Mesenchymal stem cell (in vitro differentiated cells and primary cell): ENCODE results near the gene GNPAT.
A peak's percentile ranks its signal among the peaks of the same experiment; 100 is the strongest.

Experiments used
- DNase-seq: peaks from one replicate; pipeline ENCODE4 v3.0.0-alpha.2; 2013
- H2AFZ ChIP-seq: one replicate; pipeline ENCODE4 v1.6.1; 2013; ENCODE audit warnings: low read depth, mild to moderate bottlenecking, control low read depth, inconsistent platforms, low read length, moderate library complexity
- H2AK5ac ChIP-seq: 2 replicates; pipeline ENCODE4 v1.6.1; 2013; ENCODE audit warnings: low read length, moderate library complexity, mild to moderate bottlenecking, inconsistent platforms; ENCODE audit not compliant: severe bottlenecking
- H2BK120ac ChIP-seq: one replicate; pipeline ENCODE4 v1.6.1; 2013; ENCODE audit warnings: low read depth, mild to moderate bottlenecking, inconsistent platforms, low read length, moderate library complexity
- H2BK12ac ChIP-seq, 2 experiments: one replicate each; pipeline ENCODE4 v1.6.1; 2013; ENCODE audit warnings: inconsistent platforms in 2 of 2, low read length in 2 of 2, mild to moderate bottlenecking in 2 of 2, moderate library complexity in 2 of 2, control low read depth in 1 of 2
- H2BK15ac ChIP-seq: one replicate; pipeline ENCODE4 v1.6.1; 2013; ENCODE audit warnings: mild to moderate bottlenecking, low read depth, inconsistent platforms; ENCODE audit not compliant: poor library complexity, severe bottlenecking
- H2BK5ac ChIP-seq: 2 replicates; pipeline ENCODE4 v1.6.1; 2013; ENCODE audit warnings: low read depth, mild to moderate bottlenecking, low read length, control low read depth, inconsistent platforms; ENCODE audit not compliant: poor library complexity, severe bottlenecking
- H3K14ac ChIP-seq, 2 experiments: one replicate each; pipeline ENCODE4 v1.6.1; 2013; ENCODE audit warnings: inconsistent platforms in 2 of 2, low read length in 2 of 2, control low read depth in 1 of 2, mild to moderate bottlenecking in 1 of 2, moderate library complexity in 1 of 2
- H3K18ac ChIP-seq, 2 experiments: one replicate each; pipeline ENCODE4 v1.6.1; 2013; ENCODE audit warnings: inconsistent platforms in 2 of 2, low read length in 2 of 2, control low read depth in 1 of 2, low read depth in 1 of 2, mild to moderate bottlenecking in 1 of 2
- H3K23ac ChIP-seq, 2 experiments: one replicate each; pipeline ENCODE4 v1.6.1; 2013; ENCODE audit warnings: inconsistent platforms in 2 of 2, low read length in 2 of 2, mild to moderate bottlenecking in 2 of 2, moderate library complexity in 2 of 2, control low read depth in 1 of 2
- H3K27ac ChIP-seq: 2 replicates; pipeline ENCODE4 v1.5.1; 2013; ENCODE audit warnings: mild to moderate bottlenecking, moderate library complexity, low read length, control low read depth, inconsistent platforms; ENCODE audit not compliant: poor library complexity, severe bottlenecking
- H3K27me3 ChIP-seq, 2 experiments: 2 replicates each; pipeline versions ENCODE4 v1.6.1 to v1.7.0; 2013; ENCODE audit warnings: low read length in 2 of 2, mild to moderate bottlenecking in 2 of 2, moderate library complexity in 2 of 2, control low read depth in 1 of 2, inconsistent platforms in 1 of 2; ENCODE audit not compliant: control insufficient read depth in 1 of 2, insufficient read depth in 1 of 2
- H3K36me3 ChIP-seq, 2 experiments: 2 replicates each; pipeline versions ENCODE4 v1.6.1 to v1.7.0; 2013; ENCODE audit warnings: low read length in 2 of 2, control low read depth in 1 of 2, inconsistent platforms in 1 of 2, low read depth in 1 of 2, mild to moderate bottlenecking in 1 of 2; ENCODE audit not compliant: insufficient read depth in 2 of 2, control insufficient read depth in 1 of 2
- H3K4ac ChIP-seq, 2 experiments: one replicate each; pipeline ENCODE4 v1.6.1; 2013; ENCODE audit warnings: inconsistent platforms in 2 of 2, low read length in 2 of 2, mild to moderate bottlenecking in 2 of 2, moderate library complexity in 2 of 2, control low read depth in 1 of 2, low read depth in 1 of 2
- H3K4me1 ChIP-seq: 2 replicates; pipeline ENCODE4 v1.6.1; 2013; ENCODE audit warnings: low read depth, low read length, control low read depth; ENCODE audit not compliant: control insufficient read depth, insufficient read depth
- H3K4me2 ChIP-seq: 2 replicates; pipeline ENCODE4 v1.6.1; 2013; ENCODE audit warnings: low read length, mild to moderate bottlenecking, inconsistent platforms; ENCODE audit not compliant: poor library complexity, severe bottlenecking
- H3K4me3 ChIP-seq, 2 experiments: 2 replicates each; pipeline versions ENCODE4 v1.5.1 to v1.7.0; 2013; ENCODE audit warnings: low read length in 2 of 2, mild to moderate bottlenecking in 2 of 2, control low read depth in 1 of 2, low read depth in 1 of 2; ENCODE audit not compliant: insufficient read depth in 1 of 2
- H3K79me1 ChIP-seq: replicated peaks from 2 replicates; pipeline ENCODE4 v1.6.1; 2013; ENCODE audit warnings: mild to moderate bottlenecking, control low read depth, low read length, inconsistent platforms; ENCODE audit not compliant: poor library complexity, severe bottlenecking
- H3K9ac ChIP-seq: 2 replicates; pipeline ENCODE4 v1.7.0; 2013; ENCODE audit warnings: mild to moderate bottlenecking, low read length, moderate library complexity
- H3K9me3 ChIP-seq: 2 replicates; pipeline ENCODE4 v1.7.0; 2013; ENCODE audit warnings: mild to moderate bottlenecking, low read length; ENCODE audit not compliant: control insufficient read depth
- H4K8ac ChIP-seq: one replicate; pipeline ENCODE4 v1.6.1; 2013; ENCODE audit warnings: inconsistent platforms, mild to moderate bottlenecking, low read length, moderate library complexity
- H4K91ac ChIP-seq: one replicate; pipeline ENCODE4 v1.6.1; 2013; ENCODE audit warnings: mild to moderate bottlenecking, low read length, inconsistent platforms
- WGBS: methylation state at CpG from one replicate; pipeline ENCODE4 v1.1.7; 2013; ENCODE audit warnings: mixed read lengths; 5-methylcytosine and 5-hydroxymethylcytosine counted together

The GNPAT gene

GRCh38 chr1:231206856-231207255 is 34.2 kb upstream of the GNPAT start:
- no peak overlapping the region for H3K14ac ChIP-seq
- no peak overlapping the region for H3K4me3 ChIP-seq
- H2BK15ac ChIP-seq, result no peak overlapping the region
- 53% methylated on average over 5 of the region's 8 CpGs for WGBS
- H3K23ac ChIP-seq, result no peak overlapping the region
- H2BK120ac ChIP-seq, result no peak overlapping the region
- no peak overlapping the region for H3K27ac ChIP-seq
- H3K36me3 ChIP-seq, result peaks cover 0 to 3% of the 10 kb centered on the region in 2 experiments
- H2AFZ ChIP-seq, result no peak overlapping the region
- no peak overlapping the region for H3K4ac ChIP-seq
- H3K18ac ChIP-seq, result no peak overlapping the region
- H3K4me1 ChIP-seq, result peaks cover 9% of the 10 kb centered on the region
- H2BK5ac ChIP-seq, result no peak overlapping the region
- no peaks in the 10 kb centered on the region for H3K9me3 ChIP-seq
- H2AK5ac ChIP-seq, result no peak overlapping the region
- no peak overlapping the region for H4K91ac ChIP-seq
- no peak overlapping the region for H4K8ac ChIP-seq
- no peaks in the 10 kb centered on the region for H3K79me1 ChIP-seq
- no peak overlapping the region for H3K9ac ChIP-seq
- peaks cover 21 to 22% of the 10 kb centered on the region in 2 experiments for H3K27me3 ChIP-seq
- peak; percentile 12 for DNase-seq
- H3K4me2 ChIP-seq, result no peak overlapping the region
- H2BK12ac ChIP-seq, result no peak overlapping the region

DNA sequence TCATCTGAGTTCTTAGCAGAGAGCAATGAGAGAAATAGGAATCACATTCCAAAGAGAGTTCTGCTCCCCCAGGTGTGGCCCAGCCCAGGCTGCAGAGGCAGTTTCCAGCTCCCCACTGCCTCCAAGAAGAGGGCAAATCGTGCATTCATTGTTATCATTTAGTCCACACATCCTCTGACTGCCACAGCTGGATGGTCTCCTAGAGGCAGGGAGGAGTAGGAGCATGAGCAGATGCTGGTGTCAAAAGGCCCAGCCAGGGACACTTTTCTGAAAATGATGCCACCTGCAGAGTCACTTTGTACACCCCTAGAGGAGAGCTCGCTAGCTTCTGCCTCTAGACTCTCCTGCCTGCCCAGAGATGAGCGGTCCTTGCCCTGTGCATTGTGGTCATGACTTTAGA is 33.6 kb upstream of the GNPAT start:
- Histone ChIP-seq H3K18ac (no peak overlapping the region), H2BK120ac (no peak overlapping the region), H4K91ac (no peak overlapping the region), H3K4me1 (peaks cover 8% of the 10 kb centered on the region), H3K9ac (no peak overlapping the region), H3K36me3 (peaks cover 0 to 3% of the 10 kb centered on the region in 2 experiments), H2BK5ac (no peak overlapping the region), H3K23ac (no peak overlapping the region), H3K9me3 (no peaks in the 10 kb centered on the region), H2BK15ac (no peak overlapping the region), H3K4me2 (no peak overlapping the region), H3K4ac (no peak overlapping the region), H3K14ac (no peak overlapping the region), H2AK5ac (no peak overlapping the region), H2BK12ac (no peak overlapping the region), H3K4me3 (no peak overlapping the region), H3K27me3 (peaks cover 17 to 18% of the 10 kb centered on the region in 2 experiments), H3K79me1 (no peaks in the 10 kb centered on the region), H4K8ac (no peak overlapping the region), H2AFZ (no peak overlapping the region), H3K27ac (no peak overlapping the region)
- DNase-seq, result no peak
- 83% methylated on average over 1 of the region's 3 CpGs for WGBS

GRCh38 chr1:231208980-231209379 is 32.0 kb upstream of the GNPAT start:
- H3K23ac ChIP-seq, result no peak overlapping the region
- WGBS, result 83% methylated on average over 13 of the region's 14 CpGs
- no peak overlapping the region for H2BK15ac ChIP-seq
- H3K4me1 ChIP-seq, result peaks cover 6% of the 10 kb centered on the region
- H4K8ac ChIP-seq, result no peak overlapping the region
- H3K27ac ChIP-seq, result no peak overlapping the region
- no peak overlapping the region for H2BK5ac ChIP-seq
- H3K36me3 ChIP-seq, result peaks cover 0 to 3% of the 10 kb centered on the region in 2 experiments
- H3K4me2 ChIP-seq, result no peak overlapping the region
- no peak overlapping the region for H3K14ac ChIP-seq
- H3K79me1 ChIP-seq, result no peaks in the 10 kb centered on the region
- H2AK5ac ChIP-seq, result no peak overlapping the region
- DNase-seq, result no peak
- no peak overlapping the region for H3K18ac ChIP-seq
- H3K9me3 ChIP-seq, result no peaks in the 10 kb centered on the region
- no peak overlapping the region for H3K4ac ChIP-seq
- H3K4me3 ChIP-seq, result no peak overlapping the region
- no peak overlapping the region for H2AFZ ChIP-seq
- H3K9ac ChIP-seq, result no peak overlapping the region
- no peak overlapping the region for H4K91ac ChIP-seq
- no peak overlapping the region for H2BK12ac ChIP-seq
- H2BK120ac ChIP-seq, result no peak overlapping the region
- H3K27me3 ChIP-seq, result peaks cover 17 to 20% of the 10 kb centered on the region in 2 experiments

GRCh38 chr1:231209531-231209930 is 31.5 kb upstream of the GNPAT start:
- Histone ChIP-seq H2BK15ac (no peak overlapping the region), H3K36me3 (peaks cover 0 to 3% of the 10 kb centered on the region in 2 experiments)
- WGBS, result 75% methylated on average over 5 of the region's 5 CpGs

More at GRCh38 chr1:231209531-231209930, 31.5 kb upstream of the GNPAT start:
- Histone ChIP-seq H3K9ac (no peak overlapping the region), H2BK12ac (no peak overlapping the region), H3K27ac (no peak overlapping the region), H3K4me2 (no peak overlapping the region), H2BK5ac (no peak overlapping the region), H3K14ac (no peak overlapping the region), H3K23ac (no peak overlapping the region), H2BK120ac (no peak overlapping the region), H3K18ac (no peak overlapping the region), H4K8ac (no peak overlapping the region), H4K91ac (no peak overlapping the region), H3K79me1 (no peaks in the 10 kb centered on the region), H3K4me3 (no peak overlapping the region), H2AK5ac (no peak overlapping the region), H3K9me3 (no peaks in the 10 kb centered on the region), H3K4ac (no peak overlapping the region), H3K27me3 (peaks cover 17 to 21% of the 10 kb centered on the region in 2 experiments), H3K4me1 (peaks cover 6% of the 10 kb centered on the region), H2AFZ (no peak overlapping the region)
- no peak for DNase-seq
